Measurements from ENCODE around the gene PIM3. TPM values are rescaled to one million over a fixed set of nuclear protein-coding genes. Genes with fewer than 3 reads are reported as not detected.
A peak's percentile ranks its signal among the peaks of the same experiment; 100 is the strongest.

Gene PIM3
- total RNA-seq, 4 donors from 2014 or later, result 66.2 to 142 (median 105) TPM

DNA sequence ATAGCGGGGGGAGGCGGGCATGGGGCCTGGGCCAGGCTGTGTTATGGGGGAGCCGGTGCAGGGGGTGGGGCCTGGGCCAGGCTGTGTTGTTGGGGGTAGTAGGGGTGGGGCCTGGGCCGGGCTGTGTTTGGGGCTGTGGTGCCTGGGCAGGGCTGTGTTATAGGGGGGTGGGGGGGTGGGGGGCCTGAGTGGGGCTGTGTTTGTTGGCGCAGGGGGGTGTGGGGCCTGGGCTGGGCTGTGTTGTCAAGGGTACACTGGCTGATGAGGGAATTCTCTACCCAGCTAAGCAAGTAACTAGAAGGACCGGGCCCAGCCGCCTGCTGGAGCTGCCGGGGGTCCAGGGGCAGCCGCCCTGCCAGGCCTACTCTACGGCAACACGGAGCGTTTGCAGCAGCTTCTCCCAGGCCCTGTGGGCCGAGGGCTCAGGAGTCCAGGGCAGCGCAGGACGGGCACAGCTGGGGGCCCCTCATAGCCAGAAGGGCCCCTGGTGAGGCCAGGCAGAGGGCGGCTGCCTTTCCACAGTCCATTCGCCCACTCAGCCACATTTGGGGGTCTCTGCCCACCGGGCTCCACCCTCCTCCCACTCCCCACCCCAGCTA, 10.1 kb upstream of the PIM3 start:
- H3K27me3 ChIP-seq, result no peaks in the 10 kb centered on the region
- peaks cover 0 to 56% (median 17%) of the 10 kb centered on the region in 4 donors for H3K4me1 ChIP-seq
- no peaks in the 10 kb centered on the region for H3K9me3 ChIP-seq
- peak overlapping the region; percentile 10 to 99 (median 98) for H3K27ac ChIP-seq
- H3K36me3 ChIP-seq, result no peaks in the 10 kb centered on the region
- no peak for TF ChIP-seq POLR2A (IDR thresholded peaks at IDR 0.05)
- TF ChIP-seq, protein P1, sequence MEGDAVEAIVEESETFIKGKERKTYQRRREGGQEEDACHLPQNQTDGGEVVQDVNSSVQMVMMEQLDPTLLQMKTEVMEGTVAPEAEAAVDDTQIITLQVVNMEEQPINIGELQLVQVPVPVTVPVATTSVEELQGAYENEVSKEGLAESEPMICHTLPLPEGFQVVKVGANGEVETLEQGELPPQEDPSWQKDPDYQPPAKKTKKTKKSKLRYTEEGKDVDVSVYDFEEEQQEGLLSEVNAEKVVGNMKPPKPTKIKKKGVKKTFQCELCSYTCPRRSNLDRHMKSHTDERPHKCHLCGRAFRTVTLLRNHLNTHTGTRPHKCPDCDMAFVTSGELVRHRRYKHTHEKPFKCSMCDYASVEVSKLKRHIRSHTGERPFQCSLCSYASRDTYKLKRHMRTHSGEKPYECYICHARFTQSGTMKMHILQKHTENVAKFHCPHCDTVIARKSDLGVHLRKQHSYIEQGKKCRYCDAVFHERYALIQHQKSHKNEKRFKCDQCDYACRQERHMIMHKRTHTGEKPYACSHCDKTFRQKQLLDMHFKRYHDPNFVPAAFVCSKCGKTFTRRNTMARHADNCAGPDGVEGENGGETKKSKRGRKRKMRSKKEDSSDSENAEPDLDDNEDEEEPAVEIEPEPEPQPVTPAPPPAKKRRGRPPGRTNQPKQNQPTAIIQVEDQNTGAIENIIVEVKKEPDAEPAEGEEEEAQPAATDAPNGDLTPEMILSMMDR (IDR thresholded peaks at IDR 0.05), result no peak
- no peak overlapping the region for H3K4me3 ChIP-seq
- DNase-seq, result peak in 1 of 3 donors; percentile 67

DNA sequence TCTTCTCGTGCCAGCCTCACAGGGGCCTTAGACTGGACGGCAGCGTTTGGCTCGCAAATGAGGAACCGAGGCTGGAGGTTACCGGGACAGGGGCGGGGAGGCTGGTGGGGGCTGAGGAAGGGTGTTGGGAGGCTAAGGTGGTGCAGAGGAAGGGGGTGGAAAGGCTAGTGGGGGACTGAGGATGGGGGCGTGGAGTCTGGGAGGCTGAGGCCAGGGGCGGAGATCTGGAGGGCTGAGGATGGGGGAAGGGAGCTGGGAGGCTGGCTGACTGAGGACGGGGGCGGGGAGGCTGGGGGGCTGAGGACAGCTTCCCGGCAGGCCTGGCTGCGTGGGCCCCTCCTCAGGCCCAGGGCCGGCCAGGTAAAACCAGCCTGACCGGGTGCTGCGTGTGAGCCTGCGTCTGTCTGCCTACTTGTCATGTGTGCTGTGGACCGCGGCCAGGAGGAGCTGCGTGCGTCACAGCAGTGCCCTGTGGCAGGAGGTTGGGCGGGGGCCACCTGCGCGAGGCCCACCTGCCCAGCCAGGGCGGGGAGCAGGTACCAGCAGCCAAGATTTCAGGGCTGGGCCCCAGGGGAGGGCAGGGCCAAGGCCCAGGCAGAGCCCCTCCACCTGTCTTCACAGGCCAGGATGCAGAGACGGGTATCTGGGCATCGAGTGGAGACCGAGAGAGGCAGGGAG, 9.4 kb upstream of the PIM3 start:
- peak; percentile 52 to 93 (median 88) for DNase-seq
- H3K27ac ChIP-seq, result peak overlapping the region; percentile 10 to 99 (median 93)
- no peaks in the 10 kb centered on the region for H3K9me3 ChIP-seq
- H3K4me3 ChIP-seq, result no peak overlapping the region
- peaks cover 0 to 52% (median 14%) of the 10 kb centered on the region in 4 donors for H3K4me1 ChIP-seq
- H3K27me3 ChIP-seq, result no peaks in the 10 kb centered on the region
- TF ChIP-seq, protein P1 (IDR thresholded peaks at IDR 0.05), result no peak
- TF ChIP-seq POLR2A (IDR thresholded peaks at IDR 0.05), result peak; percentile 49 to 85
- no peaks in the 10 kb centered on the region for H3K36me3 ChIP-seq

DNA sequence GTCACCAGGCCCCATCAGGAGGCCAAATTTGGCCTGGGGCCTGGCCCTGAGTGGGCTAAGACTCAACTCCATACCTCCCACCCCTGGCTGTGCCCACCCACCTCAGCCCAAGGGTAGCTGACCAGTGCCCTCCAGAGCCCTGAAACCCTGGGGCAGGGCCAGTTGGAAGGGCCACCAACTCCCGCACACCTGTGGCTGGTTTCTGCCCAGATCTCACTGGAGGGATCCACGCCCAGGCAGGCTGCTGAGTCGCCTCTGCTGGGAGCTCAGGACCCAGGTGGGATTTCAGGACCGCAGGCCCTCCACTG, 8.9 kb upstream of the PIM3 start:
- Histone ChIP-seq H3K4me3 (no peak overlapping the region), H3K27ac (peak overlapping the region in 3 of 4 donors; percentile 88 to 99 (median 98)), H3K9me3 (no peaks in the 10 kb centered on the region), H3K4me1 (peaks cover 0 to 47% (median 13%) of the 10 kb centered on the region in 4 donors), H3K27me3 (no peaks in the 10 kb centered on the region), H3K36me3 (no peaks in the 10 kb centered on the region)
- no peak for DNase-seq
- no peak for TF ChIP-seq POLR2A (IDR thresholded peaks at IDR 0.05)
- TF ChIP-seq, protein P1 (IDR thresholded peaks at IDR 0.05), result no peak

DNA sequence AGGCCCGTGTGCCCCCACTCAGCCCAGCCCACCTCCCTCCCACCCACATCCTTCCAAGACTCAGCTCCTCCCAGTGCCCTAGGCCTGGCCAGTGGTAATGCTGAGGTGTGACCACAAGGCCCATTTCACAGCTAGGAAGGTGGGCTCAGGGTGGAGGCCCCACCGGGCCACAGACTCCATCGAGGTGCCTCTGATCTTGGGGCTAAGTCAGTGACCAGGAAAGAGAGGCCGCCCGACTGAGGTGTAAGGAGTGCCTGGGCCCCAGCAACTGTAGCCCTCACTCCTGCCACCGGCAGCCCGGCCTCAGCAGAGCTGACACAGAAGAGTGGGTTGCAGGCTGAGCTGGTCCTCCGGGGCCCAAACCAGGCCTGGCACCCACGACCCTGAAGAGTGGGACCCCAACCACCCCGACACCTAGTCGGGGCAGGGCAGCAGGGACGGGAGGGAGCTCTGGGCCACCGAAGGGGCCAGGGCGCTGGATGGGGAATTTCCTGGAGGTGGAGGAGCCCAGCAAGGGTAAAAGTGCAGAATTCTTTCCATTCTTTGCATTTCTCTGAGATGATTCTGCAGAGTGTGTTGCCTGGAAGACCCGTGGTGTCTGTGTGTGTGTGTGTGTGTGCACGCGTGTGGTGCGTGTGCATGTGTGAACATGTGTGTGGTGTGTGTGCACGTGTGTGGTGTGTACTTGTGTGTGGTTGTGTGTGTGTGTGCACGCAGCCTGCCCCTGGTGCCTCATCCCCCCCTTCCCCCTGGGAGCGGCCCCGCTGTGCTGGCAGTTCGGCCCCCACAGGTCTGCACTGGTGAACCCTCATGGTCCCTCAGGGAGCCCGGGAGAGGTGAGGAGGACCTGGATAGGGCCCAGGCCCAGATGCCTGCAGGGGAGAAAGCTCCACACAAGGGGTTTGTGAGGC, 8.3 kb upstream of the PIM3 start:
- Histone ChIP-seq H3K9me3 (no peaks in the 10 kb centered on the region), H3K27ac (peak overlapping the region in 3 of 4 donors; percentile 88 to 99 (median 98)), H3K4me3 (no peak overlapping the region), H3K36me3 (no peaks in the 10 kb centered on the region), H3K4me1 (peaks cover 0 to 41% (median 13%) of the 10 kb centered on the region in 4 donors), H3K27me3 (no peaks in the 10 kb centered on the region)
- TF ChIP-seq, protein P1 (IDR thresholded peaks at IDR 0.05), result no peak
- TF ChIP-seq POLR2A (IDR thresholded peaks at IDR 0.05), result no peak
- no peak for DNase-seq

DNA sequence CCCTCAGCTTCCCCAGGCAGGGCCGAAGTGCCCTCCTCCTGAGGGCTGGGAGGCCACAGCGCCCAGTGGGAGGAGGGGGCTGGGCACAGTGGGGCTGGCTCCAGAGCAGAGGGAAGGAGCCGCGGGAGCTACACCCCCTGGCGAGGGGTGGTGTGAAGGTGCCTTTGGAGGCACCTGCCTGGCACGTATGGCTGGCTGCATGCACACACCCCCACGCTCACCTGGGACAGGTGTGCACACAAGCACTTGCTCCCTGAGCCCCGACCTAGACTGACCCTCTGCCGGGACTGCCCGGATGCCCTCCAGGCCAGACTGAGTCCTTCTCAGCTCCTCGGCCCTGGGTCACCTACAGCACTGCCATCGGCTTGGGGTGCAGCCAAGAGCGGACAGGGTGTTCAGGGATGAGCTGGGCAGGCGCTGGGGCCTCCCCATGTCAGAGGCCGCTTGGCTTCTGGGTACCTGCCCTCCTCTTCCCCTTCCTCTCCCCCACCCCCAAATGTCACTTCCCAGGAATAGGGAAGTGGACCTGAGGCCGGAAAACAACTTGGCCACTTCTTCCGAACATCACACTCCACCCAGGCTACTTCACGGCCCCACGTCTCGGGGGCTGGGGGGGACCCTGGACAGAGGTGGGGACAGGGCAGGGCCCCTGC, 7.4 kb upstream of the PIM3 start:
- H3K36me3 ChIP-seq, result no peaks in the 10 kb centered on the region
- H3K4me3 ChIP-seq, result no peak overlapping the region
- peaks cover 0 to 36% (median 13%) of the 10 kb centered on the region in 4 donors for H3K4me1 ChIP-seq
- no peak overlapping the region for H3K27ac ChIP-seq
- H3K9me3 ChIP-seq, result no peaks in the 10 kb centered on the region
- H3K27me3 ChIP-seq, result no peaks in the 10 kb centered on the region
- TF ChIP-seq, protein P1 (IDR thresholded peaks at IDR 0.05), result no peak
- TF ChIP-seq POLR2A (IDR thresholded peaks at IDR 0.05), result no peak
- no peak for DNase-seq

Data from Peyer's patch (tissue), 4 donors.